Endothelial cell of umbilical vein (primary cell): ENCODE data around the gene AKAP17A. TPM values are rescaled to one million over a fixed set of nuclear protein-coding genes. Genes with fewer than 3 reads are reported as not detected.
"Not testable (repeated sequence)": the region's sequence is repeated elsewhere in the genome, so short reads cannot be mapped to it uniquely, and the experiment has no call there.

ENCODE experiments used
- BruUV-seq: library from RNA; stranded (reverse); fragments of 400-500 nt; replicated peaks from 2 replicates; lab custom pipeline; 2021; lab: Mats Ljungman, UMichigan
- CTCF ChIA-PET: fragments of 300-600, 350-600 bp; sonication (Branson Sonifier 250); formaldehyde crosslinking; loops from one replicate; lab custom pipeline; 2021; ENCODE audit warnings: antibody characterized with exemption, inconsistent platforms; lab: Charles Lee
- POLR2A ChIA-PET: fragments of 300-600, 350-600 bp; sonication (Branson Sonifier 250); formaldehyde crosslinking; loops from one replicate; lab custom pipeline; 2021; ENCODE audit warnings: antibody characterized with exemption, inconsistent platforms; lab: Charles Lee
- DNase-seq: peaks from one replicate; pipeline ENCODE4 v3.0.0-alpha.2; 2011; ENCODE audit warnings: low read depth, low spot score
- FAIRE-seq: peaks from 2 replicates; lab custom pipeline; 2011; peaks lifted over from hg19 to GRCh38; lab: Jason Lieb, UNC
- H2AFZ ChIP-seq: 2 replicates; pipeline ENCODE4 v1.6.0; 2012; ENCODE audit warnings: low read depth, low read length, control low read depth, inconsistent platforms
- H3K27ac ChIP-seq: 2 replicates; pipeline ENCODE4 v1.5.1; 2011; ENCODE audit warnings: low read depth, mild to moderate bottlenecking, control low read depth, low read length, moderate library complexity; ENCODE audit not compliant: insufficient read depth
- H3K27me3 ChIP-seq, 2 experiments: 2 replicates each; pipeline versions ENCODE4 v1.6.0 to v1.6.1; 2011; ENCODE audit warnings: low read length in 2 of 2, mixed read lengths in 1 of 2; ENCODE audit not compliant: control insufficient read depth in 2 of 2, insufficient read depth in 2 of 2
- H3K36me3 ChIP-seq, 2 experiments: 2 replicates in 1 of 2; 3 replicates in 1 of 2; pipeline ENCODE4 v1.5.1; 2011; ENCODE audit warnings: low read length in 2 of 2, mild to moderate bottlenecking in 1 of 2, moderate library complexity in 1 of 2; ENCODE audit not compliant: control insufficient read depth in 2 of 2, insufficient read depth in 2 of 2; ENCODE audit errors: extremely low read depth in 1 of 2
- H3K4me1 ChIP-seq: 3 replicates; pipeline ENCODE4 v1.5.1; 2011; ENCODE audit warnings: mild to moderate bottlenecking, low read length; ENCODE audit not compliant: control insufficient read depth, insufficient read depth; ENCODE audit errors: extremely low read depth
- H3K4me2 ChIP-seq: 2 replicates; pipeline ENCODE4 v1.6.1; 2011; ENCODE audit warnings: low read length, control low read depth, mixed read lengths; ENCODE audit not compliant: insufficient read depth
- H3K4me3 ChIP-seq, 3 experiments: fragments of 200-600 bp in 1 of 3; sonication (generic), shearing (Covaris generic) in 1 of 3; replicated peaks in 1 of 3; 2 replicates each; pipeline ENCODE4 v1.5.1; 2011 to 2016; ENCODE audit warnings: control low read depth in 3 of 3, low read length in 3 of 3, mild to moderate bottlenecking in 2 of 3, inconsistent platforms in 1 of 3, low read depth in 1 of 3, moderate library complexity in 1 of 3; ENCODE audit not compliant: insufficient read depth in 1 of 3
- H3K79me2 ChIP-seq: 2 replicates; pipeline ENCODE4 v1.6.0; 2012; ENCODE audit warnings: low read length, inconsistent platforms; ENCODE audit not compliant: control insufficient read depth, insufficient read depth
- H3K9ac ChIP-seq: replicated peaks from 2 replicates; pipeline ENCODE3; 2011; ENCODE audit warnings: low read length, control low read depth; ENCODE audit not compliant: insufficient read depth; ENCODE audit errors: extremely low read depth
- H3K9me1 ChIP-seq: replicated peaks from 3 replicates; pipeline ENCODE4 v1.6.0; 2011; ENCODE audit warnings: mild to moderate bottlenecking, low read length; ENCODE audit not compliant: control insufficient read depth, insufficient read depth; ENCODE audit errors: extremely low read depth
- H3K9me3 ChIP-seq: replicated peaks from 2 replicates; pipeline ENCODE4 v1.5.1; 2012; ENCODE audit warnings: low read length, inconsistent platforms; ENCODE audit not compliant: control insufficient read depth, insufficient read depth
- H4K20me1 ChIP-seq: replicated peaks from 2 replicates; pipeline ENCODE3; 2011; ENCODE audit warnings: mild to moderate bottlenecking, low read length; ENCODE audit not compliant: control insufficient read depth, insufficient read depth; ENCODE audit errors: extremely low read depth
- EZH2 ChIP-seq: IDR thresholded peaks from 2 replicates; pipeline ENCODE4 v1.6.1; 2012; ENCODE audit warnings: borderline replicate concordance, low read depth, mild to moderate bottlenecking, moderate library complexity, low read length, inconsistent platforms; ENCODE audit not compliant: severe bottlenecking
- FOS ChIP-seq: IDR thresholded peaks from 2 replicates; pipeline ENCODE4 v1.6.1; 2011; ENCODE audit warnings: mild to moderate bottlenecking, low read length, moderate library complexity, borderline replicate concordance; ENCODE audit not compliant: insufficient read depth
- GATA2 ChIP-seq: IDR thresholded peaks from 2 replicates; pipeline ENCODE4 v1.7.0; 2011; ENCODE audit warnings: low read depth, mild to moderate bottlenecking, moderate library complexity, mixed read lengths, low read length; ENCODE audit not compliant: insufficient read length, insufficient read depth
- JUN ChIP-seq: IDR thresholded peaks from 2 replicates; pipeline ENCODE4 v1.6.1; 2011; ENCODE audit warnings: borderline replicate concordance, low read depth; ENCODE audit not compliant: insufficient read length, insufficient read depth
- MYC ChIP-seq: IDR thresholded peaks from one replicate; pipeline ENCODE4 v1.6.1; 2011; ENCODE audit warnings: mild to moderate bottlenecking, low read depth, low read length
- POLR2A ChIP-seq: IDR thresholded peaks from 2 replicates; pipeline ENCODE4 v1.6.1; 2012; ENCODE audit warnings: low read depth, mild to moderate bottlenecking, control low read depth, low read length
- POLR2AphosphoS5 ChIP-seq: IDR thresholded peaks from 2 replicates; pipeline ENCODE4 v1.6.1; 2012; ENCODE audit warnings: low read depth, mild to moderate bottlenecking, control low read depth, low read length, moderate library complexity; ENCODE audit not compliant: insufficient read depth
- dilution Hi-C: fragments of 300-500 bp; cut with MboI; formaldehyde crosslinking; loops from one replicate; pipeline ENCODE4 v1.15.0; 2019; ENCODE audit warnings: low sequenced_read_pairs; ENCODE audit not compliant: extremely low pct_ligation_motif_present
- intact Hi-C: fragments of 100-400 bp; cut with micrococcal nuclease; formaldehyde crosslinking; loops from one replicate; pipeline ENCODE4 v1.10.0; 2022
- polyA plus RNA-seq, 4 experiments: library from polyadenylated mRNA; depleted of rRNA in 3 of 4; stranded (reverse) in 3 of 4; unstranded in 1 of 4; fragments of >200 nt; gene quantifications; 2 replicates each; pipeline versions ENCODE4 v1.2.1 to v1.2.3, GENCODE V29; 2011 to 2012; ENCODE audit warnings: missing spikeins in 1 of 4
- total RNA-seq: library from RNA; stranded (reverse); gene quantifications from 2 replicates; pipeline ENCODE4 v1.2.3, GENCODE V29; 2021
- TF ChIP-seq, protein P1 (sequence below), 2 donors: IDR thresholded peaks; 1 replicate in 1 of 2; 2 replicates in 1 of 2; pipeline ENCODE4 v1.5.1; 2011; ENCODE audit warnings: low read length in 2 of 2, mild to moderate bottlenecking in 2 of 2, moderate library complexity in 2 of 2, control low read depth in 1 of 2, inconsistent platforms in 1 of 2, low read depth in 1 of 2; ENCODE audit not compliant: insufficient read depth in 1 of 2; ENCODE audit errors: extremely low read depth in 1 of 2
- TF ChIP-seq, protein P2 (sequence below): IDR thresholded peaks from 2 replicates; pipeline ENCODE4 v1.6.1; 2011; ENCODE audit not compliant: insufficient read depth, insufficient read length

AKAP17A gene
- total and polyA plus RNA-seq, 2 donors (not counting 3 experiments of a cell fraction or from before 2014, with no cell fraction given): 25.9 to 45.5 TPM

DNA sequence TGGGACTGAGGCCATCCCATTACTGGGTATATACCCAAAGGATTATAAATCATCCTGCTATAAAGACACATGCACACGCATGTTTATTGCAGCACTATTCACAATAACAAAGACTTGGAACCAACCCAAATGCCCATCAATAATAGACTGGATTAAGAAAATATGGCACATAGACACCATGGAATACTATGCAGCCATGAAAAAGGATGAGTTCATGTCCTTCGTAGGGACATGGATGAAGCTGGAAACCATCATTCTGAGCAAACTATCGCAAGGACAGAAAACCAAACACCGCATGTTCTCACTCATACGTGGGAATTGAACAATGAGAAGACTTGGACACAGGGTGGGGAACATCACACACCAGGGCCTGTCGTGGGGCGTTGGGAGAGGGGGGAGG lies 27.3 kb upstream of the AKAP17A start:
- CTCF ChIA-PET, POLR2A ChIA-PET, H3K4me1 ChIP-seq, H3K4me3 ChIP-seq, H3K27me3 ChIP-seq, FAIRE-seq, DNase-seq, intact Hi-C loops, H3K9ac ChIP-seq, H3K27ac ChIP-seq, H3K36me3 ChIP-seq, H3K79me2 ChIP-seq, H3K4me2 ChIP-seq, BruUV-seq, H2AFZ ChIP-seq, dilution Hi-C loops, H4K20me1 ChIP-seq, H3K9me1 ChIP-seq, H3K9me3 ChIP-seq: not testable (repeated sequence)

DNA sequence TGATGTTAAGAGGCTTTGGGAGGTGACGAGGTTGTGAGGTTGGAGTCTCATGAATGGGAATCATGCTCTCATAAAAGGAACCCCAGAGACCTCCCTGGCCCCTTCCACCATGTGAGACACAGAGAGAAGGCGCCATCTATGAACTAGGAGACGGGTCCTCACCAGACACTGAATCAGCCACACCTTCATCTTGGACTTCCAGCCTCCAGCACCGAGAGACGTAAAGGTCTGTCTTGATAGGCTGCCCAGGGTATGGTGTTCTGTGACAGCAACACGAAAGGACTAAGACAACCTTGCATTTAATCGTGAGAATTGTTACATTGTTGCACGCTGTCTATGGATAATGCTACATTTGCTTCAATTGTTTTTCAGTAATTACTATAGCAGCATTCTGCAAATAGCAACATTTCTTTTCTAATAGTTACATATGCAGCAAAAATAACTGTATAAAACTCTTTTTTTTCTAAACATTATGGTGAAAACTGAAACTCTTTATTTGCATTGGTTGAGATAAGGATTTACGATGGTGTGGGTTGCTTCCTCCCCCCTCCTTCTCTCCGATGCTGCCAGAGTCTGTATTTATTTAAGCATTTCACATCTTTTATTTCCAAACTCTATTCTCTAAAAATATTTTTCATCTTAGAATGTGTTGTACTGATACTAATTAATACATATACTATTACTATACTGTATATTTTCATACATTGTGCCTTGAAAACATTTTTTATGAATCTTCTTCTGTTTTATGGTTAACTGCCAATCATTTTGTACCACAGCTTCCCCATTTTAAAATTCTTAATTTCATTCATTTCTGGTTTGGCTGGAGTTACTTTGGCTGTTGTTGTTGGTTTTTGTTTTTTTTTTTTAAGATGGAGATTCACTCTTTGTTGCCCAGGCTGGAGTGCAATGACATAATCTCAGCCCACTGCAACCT lies 26.4 kb upstream of the AKAP17A start:
- no peak overlapping the region for H2AFZ ChIP-seq
- FAIRE-seq (no peak), DNase-seq (no peak)
- H3K4me3 ChIP-seq: no peak overlapping the region
- ChIA-PET POLR2A (no interaction called here), CTCF (no interaction called here)
- no peaks in the 10 kb centered on the region for H3K9me1 ChIP-seq
- H3K79me2 ChIP-seq: no peaks in the 10 kb centered on the region
- H3K9me3 ChIP-seq: no peaks in the 10 kb centered on the region
- no TSS peak for BruUV-seq
- dilution Hi-C loops (no loop called here), intact Hi-C loops (no loop called here)
- no peak overlapping the region for H3K9ac ChIP-seq
- H3K27ac ChIP-seq: no peak overlapping the region
- H3K27me3 ChIP-seq: no peaks in the 10 kb centered on the region
- no peaks in the 10 kb centered on the region for H3K4me1 ChIP-seq
- H3K36me3 ChIP-seq: no peaks in the 10 kb centered on the region
- H4K20me1 ChIP-seq: no peaks in the 10 kb centered on the region
- H3K4me2 ChIP-seq: no peak overlapping the region
- TF ChIP-seq FOS (no peak), JUN (no peak), GATA2 (no peak), EZH2 (no peak), POLR2AphosphoS5 (no peak), MYC (no peak), POLR2A (no peak)
- TF ChIP-seq, protein P1, sequence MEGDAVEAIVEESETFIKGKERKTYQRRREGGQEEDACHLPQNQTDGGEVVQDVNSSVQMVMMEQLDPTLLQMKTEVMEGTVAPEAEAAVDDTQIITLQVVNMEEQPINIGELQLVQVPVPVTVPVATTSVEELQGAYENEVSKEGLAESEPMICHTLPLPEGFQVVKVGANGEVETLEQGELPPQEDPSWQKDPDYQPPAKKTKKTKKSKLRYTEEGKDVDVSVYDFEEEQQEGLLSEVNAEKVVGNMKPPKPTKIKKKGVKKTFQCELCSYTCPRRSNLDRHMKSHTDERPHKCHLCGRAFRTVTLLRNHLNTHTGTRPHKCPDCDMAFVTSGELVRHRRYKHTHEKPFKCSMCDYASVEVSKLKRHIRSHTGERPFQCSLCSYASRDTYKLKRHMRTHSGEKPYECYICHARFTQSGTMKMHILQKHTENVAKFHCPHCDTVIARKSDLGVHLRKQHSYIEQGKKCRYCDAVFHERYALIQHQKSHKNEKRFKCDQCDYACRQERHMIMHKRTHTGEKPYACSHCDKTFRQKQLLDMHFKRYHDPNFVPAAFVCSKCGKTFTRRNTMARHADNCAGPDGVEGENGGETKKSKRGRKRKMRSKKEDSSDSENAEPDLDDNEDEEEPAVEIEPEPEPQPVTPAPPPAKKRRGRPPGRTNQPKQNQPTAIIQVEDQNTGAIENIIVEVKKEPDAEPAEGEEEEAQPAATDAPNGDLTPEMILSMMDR (IDR thresholded peaks at IDR 0.05; ENCODE audit: extremely low read depth in 1 of 2, insufficient read depth in 1 of 2, low read depth in 1 of 2, low read length in 2 of 2): no peak
- TF ChIP-seq, protein P2, sequence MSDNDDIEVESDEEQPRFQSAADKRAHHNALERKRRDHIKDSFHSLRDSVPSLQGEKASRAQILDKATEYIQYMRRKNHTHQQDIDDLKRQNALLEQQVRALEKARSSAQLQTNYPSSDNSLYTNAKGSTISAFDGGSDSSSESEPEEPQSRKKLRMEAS: no peak
